Measurements from ENCODE around the gene PITPNC1.

DNA sequence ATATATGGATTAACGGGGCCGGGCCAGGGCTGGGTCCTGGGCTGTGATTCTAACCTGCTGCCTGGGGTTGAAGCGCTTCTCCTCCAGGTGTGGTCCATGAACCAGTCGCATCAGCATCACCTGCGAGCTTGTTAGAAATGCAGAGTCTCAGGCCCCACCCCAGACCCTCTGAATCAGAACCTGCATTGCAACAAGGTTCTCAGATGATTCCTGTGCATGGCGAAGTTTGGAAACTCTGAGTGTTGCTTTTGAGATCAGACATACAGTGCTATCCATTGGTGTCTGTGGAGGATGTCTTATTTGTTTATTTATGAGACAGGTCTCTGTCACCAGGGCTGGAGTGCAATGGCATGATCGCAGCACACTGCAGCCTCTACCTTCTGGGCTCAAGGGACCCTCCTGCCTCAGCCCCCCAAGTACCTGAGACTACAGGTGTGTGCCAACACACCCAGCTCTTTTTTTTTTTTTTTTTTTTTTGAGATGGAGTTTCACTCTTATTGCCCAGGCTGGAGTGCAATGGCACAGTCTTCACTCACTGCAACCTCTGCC lies 99.8 kb downstream of the PITPNC1 start:
- TF ChIP-seq, protein P1, sequence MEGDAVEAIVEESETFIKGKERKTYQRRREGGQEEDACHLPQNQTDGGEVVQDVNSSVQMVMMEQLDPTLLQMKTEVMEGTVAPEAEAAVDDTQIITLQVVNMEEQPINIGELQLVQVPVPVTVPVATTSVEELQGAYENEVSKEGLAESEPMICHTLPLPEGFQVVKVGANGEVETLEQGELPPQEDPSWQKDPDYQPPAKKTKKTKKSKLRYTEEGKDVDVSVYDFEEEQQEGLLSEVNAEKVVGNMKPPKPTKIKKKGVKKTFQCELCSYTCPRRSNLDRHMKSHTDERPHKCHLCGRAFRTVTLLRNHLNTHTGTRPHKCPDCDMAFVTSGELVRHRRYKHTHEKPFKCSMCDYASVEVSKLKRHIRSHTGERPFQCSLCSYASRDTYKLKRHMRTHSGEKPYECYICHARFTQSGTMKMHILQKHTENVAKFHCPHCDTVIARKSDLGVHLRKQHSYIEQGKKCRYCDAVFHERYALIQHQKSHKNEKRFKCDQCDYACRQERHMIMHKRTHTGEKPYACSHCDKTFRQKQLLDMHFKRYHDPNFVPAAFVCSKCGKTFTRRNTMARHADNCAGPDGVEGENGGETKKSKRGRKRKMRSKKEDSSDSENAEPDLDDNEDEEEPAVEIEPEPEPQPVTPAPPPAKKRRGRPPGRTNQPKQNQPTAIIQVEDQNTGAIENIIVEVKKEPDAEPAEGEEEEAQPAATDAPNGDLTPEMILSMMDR (IDR thresholded peaks at IDR 0.05; ENCODE audit: low read length), result no peak
- TF ChIP-seq EZH2 (IDR thresholded peaks at IDR 0.05; ENCODE audit: borderline replicate concordance, low read length), result no peak

Data from OCI-LY1 (cell line).